ENCODE measurements around the gene MAPT.

DNA sequence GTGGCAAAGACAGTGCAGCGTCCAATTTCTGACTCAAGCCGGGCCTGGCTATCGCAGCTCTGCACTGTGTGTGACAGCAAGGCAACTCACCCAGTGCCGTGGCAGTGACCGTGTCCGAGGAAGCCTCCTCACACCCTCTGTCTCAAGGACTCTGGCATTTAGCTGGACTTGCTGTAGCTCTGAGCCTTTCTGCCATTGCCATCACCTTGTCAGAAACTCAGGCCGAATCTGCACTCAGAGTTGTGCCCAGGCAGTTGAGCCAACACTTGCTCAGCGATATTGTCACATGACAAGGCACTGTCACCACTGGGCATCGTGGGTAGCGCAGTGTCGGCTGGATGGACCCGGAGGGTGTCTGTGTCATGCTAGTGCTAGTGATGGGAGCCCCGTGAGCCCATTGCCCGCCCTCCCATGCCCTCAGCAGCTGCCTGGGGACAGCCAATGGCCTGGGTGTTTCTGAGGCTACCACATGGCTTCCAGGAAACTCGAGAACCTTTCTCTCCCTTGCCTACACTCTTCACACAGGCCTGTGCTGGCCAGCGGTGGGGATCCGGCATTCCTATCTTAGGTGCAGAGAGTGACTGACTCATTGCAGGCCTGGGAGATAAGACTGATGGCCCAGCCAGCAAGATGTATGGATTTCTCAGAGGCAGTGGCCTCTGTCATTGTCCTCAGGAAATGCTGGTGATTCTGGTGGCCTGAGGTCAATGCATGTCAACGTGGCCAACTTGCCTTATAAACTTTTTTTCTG is 82.6 kb downstream of the MAPT start:
- TF ChIP-seq, protein P1, sequence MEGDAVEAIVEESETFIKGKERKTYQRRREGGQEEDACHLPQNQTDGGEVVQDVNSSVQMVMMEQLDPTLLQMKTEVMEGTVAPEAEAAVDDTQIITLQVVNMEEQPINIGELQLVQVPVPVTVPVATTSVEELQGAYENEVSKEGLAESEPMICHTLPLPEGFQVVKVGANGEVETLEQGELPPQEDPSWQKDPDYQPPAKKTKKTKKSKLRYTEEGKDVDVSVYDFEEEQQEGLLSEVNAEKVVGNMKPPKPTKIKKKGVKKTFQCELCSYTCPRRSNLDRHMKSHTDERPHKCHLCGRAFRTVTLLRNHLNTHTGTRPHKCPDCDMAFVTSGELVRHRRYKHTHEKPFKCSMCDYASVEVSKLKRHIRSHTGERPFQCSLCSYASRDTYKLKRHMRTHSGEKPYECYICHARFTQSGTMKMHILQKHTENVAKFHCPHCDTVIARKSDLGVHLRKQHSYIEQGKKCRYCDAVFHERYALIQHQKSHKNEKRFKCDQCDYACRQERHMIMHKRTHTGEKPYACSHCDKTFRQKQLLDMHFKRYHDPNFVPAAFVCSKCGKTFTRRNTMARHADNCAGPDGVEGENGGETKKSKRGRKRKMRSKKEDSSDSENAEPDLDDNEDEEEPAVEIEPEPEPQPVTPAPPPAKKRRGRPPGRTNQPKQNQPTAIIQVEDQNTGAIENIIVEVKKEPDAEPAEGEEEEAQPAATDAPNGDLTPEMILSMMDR (IDR thresholded peaks at IDR 0.05; ENCODE audit: low read depth, low read length) = no peak
- TF ChIP-seq POLR2A (IDR thresholded peaks at IDR 0.05; ENCODE audit: extremely low read depth, insufficient read length) (no peak), MYC (IDR thresholded peaks at IDR 0.05; ENCODE audit: low read depth, low read length) (no peak)

All from NB4 (cell line).